ENCODE results near the gene PAK4.

DNA sequence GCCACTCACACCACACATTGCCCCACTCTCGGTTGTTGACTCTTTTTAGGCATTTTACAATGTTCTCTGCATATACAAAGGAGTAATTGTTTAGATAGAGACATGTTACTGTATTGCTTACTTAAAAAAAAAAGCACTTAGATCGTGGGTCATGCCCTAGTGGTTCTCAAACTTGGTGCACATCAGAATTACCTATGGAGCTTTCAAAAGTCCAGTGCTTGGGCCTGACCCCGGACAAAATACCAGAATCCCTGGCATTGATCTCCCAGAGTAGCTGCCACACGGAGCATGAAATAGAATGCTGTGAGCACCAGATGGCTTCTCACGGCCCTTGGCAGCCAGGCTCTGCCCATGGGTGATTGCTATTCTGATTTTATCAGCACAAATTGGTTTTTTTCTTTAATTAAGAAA lies 21.4 kb upstream of the PAK4 start:
- TF ChIP-seq POLR2AphosphoS5 (IDR thresholded peaks at IDR 0.05) = no peak
- TF ChIP-seq, protein P1, sequence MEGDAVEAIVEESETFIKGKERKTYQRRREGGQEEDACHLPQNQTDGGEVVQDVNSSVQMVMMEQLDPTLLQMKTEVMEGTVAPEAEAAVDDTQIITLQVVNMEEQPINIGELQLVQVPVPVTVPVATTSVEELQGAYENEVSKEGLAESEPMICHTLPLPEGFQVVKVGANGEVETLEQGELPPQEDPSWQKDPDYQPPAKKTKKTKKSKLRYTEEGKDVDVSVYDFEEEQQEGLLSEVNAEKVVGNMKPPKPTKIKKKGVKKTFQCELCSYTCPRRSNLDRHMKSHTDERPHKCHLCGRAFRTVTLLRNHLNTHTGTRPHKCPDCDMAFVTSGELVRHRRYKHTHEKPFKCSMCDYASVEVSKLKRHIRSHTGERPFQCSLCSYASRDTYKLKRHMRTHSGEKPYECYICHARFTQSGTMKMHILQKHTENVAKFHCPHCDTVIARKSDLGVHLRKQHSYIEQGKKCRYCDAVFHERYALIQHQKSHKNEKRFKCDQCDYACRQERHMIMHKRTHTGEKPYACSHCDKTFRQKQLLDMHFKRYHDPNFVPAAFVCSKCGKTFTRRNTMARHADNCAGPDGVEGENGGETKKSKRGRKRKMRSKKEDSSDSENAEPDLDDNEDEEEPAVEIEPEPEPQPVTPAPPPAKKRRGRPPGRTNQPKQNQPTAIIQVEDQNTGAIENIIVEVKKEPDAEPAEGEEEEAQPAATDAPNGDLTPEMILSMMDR (IDR thresholded peaks at IDR 0.05) = no peak
- TF ChIP-seq POLR2A (IDR thresholded peaks at IDR 0.05) = no peak

Measured in suprapubic skin (tissue), 4 donors.